PFSK-1 (cell line): ENCODE measurements around the gene LSM5.

Experiments used
- POLR2AphosphoS5 ChIP-seq: IDR thresholded peaks from 2 replicates; pipeline ENCODE4 v1.6.1; 2012; ENCODE audit warnings: low read depth, mild to moderate bottlenecking, control low read depth, low read length, moderate library complexity
- SIN3A ChIP-seq: IDR thresholded peaks from 2 replicates; pipeline ENCODE4 v1.6.1; 2012; ENCODE audit warnings: mild to moderate bottlenecking, low read length, moderate library complexity, borderline replicate concordance; ENCODE audit not compliant: insufficient read depth
- TAF1 ChIP-seq: IDR thresholded peaks from 2 replicates; pipeline ENCODE4 v1.6.1; 2012; ENCODE audit warnings: low read length, control low read depth, borderline replicate concordance; ENCODE audit not compliant: insufficient read depth
- TF ChIP-seq, protein P1 (sequence below), 2 experiments: IDR thresholded peaks; 2 replicates each; pipeline versions ENCODE4 v1.6.1 to v1.8.0; 2011 to 2012; ENCODE audit warnings: low read depth in 2 of 2, low read length in 2 of 2, control low read depth in 1 of 2, inconsistent platforms in 1 of 2, mild to moderate bottlenecking in 1 of 2, moderate library complexity in 1 of 2; ENCODE audit not compliant: insufficient read depth in 1 of 2

DNA sequence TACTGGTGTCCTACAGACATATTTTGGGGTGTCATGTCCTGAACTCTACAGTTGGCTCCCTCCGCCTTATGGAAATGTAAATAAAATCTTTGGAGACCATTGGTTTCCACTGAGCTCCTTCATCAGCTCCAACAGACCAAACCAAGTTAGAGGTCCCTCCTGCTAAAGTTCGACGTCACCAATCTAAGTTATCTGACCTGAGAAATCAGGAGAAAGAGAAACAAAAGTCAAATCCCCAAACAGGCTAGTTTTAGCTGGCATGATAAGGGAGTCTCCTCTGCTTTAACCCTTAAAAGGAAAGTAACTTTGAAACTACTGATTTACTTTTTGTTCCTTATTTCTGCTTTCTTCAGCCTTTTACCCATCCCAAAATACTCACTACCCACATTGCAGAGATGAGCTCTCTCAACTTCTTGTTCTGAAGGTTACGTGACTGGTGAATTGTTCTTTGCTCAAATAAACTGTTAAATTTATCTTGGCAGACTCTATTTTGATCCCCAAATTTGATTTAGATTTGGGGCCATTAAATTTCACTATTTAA is 45.1 kb upstream of the LSM5 start:
- TF ChIP-seq, protein P1, sequence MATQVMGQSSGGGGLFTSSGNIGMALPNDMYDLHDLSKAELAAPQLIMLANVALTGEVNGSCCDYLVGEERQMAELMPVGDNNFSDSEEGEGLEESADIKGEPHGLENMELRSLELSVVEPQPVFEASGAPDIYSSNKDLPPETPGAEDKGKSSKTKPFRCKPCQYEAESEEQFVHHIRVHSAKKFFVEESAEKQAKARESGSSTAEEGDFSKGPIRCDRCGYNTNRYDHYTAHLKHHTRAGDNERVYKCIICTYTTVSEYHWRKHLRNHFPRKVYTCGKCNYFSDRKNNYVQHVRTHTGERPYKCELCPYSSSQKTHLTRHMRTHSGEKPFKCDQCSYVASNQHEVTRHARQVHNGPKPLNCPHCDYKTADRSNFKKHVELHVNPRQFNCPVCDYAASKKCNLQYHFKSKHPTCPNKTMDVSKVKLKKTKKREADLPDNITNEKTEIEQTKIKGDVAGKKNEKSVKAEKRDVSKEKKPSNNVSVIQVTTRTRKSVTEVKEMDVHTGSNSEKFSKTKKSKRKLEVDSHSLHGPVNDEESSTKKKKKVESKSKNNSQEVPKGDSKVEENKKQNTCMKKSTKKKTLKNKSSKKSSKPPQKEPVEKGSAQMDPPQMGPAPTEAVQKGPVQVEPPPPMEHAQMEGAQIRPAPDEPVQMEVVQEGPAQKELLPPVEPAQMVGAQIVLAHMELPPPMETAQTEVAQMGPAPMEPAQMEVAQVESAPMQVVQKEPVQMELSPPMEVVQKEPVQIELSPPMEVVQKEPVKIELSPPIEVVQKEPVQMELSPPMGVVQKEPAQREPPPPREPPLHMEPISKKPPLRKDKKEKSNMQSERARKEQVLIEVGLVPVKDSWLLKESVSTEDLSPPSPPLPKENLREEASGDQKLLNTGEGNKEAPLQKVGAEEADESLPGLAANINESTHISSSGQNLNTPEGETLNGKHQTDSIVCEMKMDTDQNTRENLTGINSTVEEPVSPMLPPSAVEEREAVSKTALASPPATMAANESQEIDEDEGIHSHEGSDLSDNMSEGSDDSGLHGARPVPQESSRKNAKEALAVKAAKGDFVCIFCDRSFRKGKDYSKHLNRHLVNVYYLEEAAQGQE (IDR thresholded peaks at IDR 0.05; ENCODE audit: insufficient read depth in 1 of 2, low read depth in 2 of 2, low read length in 2 of 2): no peak
- TF ChIP-seq POLR2AphosphoS5: no peak
- TF ChIP-seq TAF1: no peak
- no peak for TF ChIP-seq SIN3A
